GM19324 (cell line): ENCODE results near the gene MMAA.
"Not testable (repeated sequence)": the region's sequence is repeated elsewhere in the genome, so short reads cannot be mapped to it uniquely, and the experiment has no call there.

ENCODE experiments used
- ATAC-seq: cut with Tn5 transposase; IDR thresholded peaks from one replicate; pipeline ENCODE4 v1.9.1; 2021; ENCODE audit warnings: mild to moderate bottlenecking, moderate library complexity; ENCODE audit not compliant: unreplicated experiment, low FRiP score

The MMAA gene

DNA sequence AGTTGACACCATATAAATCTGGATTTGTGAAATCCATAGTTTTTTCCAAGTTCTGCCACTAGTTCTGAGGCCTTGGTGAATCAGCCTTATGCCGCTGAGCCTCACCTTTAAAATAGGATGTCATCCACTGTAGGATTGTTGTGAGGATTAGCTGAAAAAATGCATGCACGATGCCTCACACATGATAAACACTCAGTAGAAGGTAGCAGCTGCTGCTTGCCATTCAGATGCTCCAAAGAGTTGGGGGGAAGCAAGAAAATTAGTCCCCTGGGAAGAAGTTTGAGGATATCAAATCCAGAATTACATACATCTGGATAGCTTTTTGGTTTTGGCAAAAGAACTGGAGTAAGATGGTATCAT lies 7.4 kb downstream of the MMAA start:
- no peak for ATAC-seq

DNA sequence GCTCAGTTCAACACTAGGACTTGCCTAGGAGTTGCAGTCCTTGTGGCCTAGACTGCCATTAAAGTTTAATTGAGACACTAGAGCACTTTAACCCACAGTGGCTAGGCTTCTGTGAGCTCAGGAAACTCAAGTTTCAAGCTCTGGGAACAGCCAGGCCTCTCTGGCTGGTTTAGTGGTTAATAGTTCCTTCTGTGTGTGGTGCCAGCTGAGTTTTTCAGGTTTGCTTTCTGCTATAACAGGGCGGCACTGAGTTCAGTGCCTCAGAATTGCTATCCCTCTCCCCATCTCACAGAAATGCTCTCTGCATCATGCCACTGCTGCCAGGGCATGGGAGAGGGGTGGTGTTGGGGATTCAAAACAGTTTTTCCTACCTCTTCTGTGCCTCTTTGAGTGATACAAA lies 15.9 kb downstream of the MMAA start:
- ATAC-seq, result no peak

DNA sequence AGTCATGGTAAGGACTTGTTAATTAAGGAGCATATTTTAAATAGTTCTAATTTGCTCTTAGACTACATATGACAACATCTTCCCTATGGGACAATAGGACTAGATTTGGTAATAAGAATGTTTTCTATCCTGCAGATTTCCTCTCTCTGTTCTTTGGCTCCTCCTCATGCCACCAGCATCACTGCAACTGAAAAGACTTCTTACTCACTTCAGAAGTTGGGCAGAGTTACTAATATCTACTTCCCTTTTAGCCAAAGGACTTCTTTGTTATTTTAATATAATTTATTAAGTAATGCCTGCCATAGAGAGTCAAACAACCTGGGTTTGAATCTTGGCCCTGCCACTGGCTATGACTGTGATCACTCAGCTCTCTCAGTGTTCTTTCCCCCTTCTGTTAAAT lies 16.4 kb downstream of the MMAA start:
- ATAC-seq, result no peak

DNA sequence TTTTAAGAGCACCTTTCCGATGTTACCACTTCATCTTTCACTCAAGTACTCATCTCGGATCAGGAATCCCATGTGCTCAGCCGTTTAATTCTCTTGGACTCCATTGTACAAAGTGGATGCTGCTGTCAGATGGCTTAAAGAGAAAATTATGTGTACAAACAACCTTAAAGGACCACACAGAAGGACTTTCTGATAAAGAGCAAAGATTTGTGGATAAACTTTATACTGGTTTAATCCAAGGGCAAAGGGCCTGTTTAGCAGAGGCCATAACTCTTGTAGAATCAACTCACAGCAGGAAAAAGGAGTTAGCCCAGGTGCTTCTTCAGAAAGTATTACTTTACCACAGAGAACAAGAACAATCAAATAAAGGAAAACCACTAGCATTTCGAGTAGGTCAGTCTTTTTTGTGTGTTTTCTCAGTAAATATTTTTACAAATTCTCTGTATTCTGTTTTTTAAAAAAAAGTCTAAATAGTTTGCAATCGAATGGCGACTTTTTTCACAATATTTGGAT lies 20.1 kb downstream of the MMAA start:
- ATAC-seq, result no peak

DNA sequence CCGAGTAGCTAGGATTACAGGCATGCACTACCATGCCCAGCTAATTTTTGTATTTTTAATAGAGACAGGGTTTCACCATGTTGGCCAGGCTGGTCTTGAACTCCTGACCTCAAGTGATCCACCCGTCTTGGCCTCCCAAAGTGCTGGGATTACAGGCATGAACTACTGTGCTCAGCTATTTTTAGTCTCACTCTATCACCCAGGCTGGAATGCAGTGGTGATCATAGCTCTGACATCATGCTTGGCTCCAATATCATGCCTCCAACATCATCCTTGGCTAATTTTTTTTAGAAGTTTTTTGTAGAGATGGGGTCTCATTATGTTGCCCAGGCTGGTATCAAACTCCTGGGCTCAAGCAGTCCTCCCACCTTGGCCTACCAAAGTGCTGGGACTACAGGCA lies 21.1 kb downstream of the MMAA start:
- ATAC-seq, result not testable (repeated sequence)

DNA sequence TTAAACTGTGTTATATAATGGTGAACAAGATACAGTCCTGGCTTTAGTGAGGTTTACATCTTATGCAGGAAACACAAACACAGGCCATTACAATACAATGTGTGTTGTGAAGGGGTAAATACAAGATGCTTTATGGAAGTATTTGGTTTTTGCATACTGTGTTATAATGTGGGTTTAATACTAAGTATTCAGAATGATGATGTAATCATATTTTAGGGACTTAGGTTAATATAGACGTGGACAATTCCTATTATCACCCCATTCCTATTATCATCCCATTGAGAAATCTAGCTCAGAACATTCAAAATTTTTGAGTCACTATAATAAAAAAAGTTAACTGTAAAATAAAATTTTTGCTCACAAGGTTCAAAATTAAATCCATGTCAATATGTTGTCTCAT lies 24.1 kb downstream of the MMAA start:
- no peak for ATAC-seq

DNA sequence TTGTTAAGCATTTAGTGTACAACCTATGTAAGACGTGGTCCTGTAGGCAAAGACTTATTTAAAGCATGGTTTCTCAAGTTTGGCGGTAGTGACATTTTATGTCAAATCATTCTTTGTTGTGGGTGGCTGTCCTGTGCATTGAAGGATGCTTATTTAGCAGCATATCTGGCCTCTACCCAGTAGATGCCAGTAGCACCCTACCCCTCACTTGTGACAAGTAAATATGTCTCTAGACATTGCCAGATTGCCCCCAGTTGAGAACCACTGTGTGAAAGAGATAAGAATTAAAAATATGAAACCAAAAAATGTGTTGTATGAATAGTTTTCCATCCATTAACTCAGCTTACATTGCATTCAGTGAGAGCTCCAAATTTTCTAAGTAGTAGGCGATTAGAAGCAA lies 25.5 kb downstream of the MMAA start:
- no peak for ATAC-seq

DNA sequence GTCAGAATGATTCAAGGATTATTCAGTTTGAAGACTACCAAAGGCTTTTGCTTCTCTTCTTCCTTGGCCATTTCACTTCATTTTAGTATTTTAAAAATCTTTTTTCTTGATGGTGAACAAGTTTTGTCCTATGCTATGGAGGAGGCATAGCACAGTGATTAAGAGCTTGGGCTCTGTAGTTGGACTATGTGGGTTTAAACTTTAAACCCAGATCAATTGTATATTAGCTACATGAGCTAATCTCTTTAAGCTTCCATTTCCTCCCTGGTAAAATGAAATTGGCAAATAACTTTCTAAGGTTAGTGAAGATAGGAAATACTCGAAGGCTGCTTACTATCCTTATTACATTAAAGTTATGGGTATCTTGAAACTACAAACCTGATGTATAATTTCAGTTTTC lies 37.0 kb downstream of the MMAA start:
- no peak for ATAC-seq

DNA sequence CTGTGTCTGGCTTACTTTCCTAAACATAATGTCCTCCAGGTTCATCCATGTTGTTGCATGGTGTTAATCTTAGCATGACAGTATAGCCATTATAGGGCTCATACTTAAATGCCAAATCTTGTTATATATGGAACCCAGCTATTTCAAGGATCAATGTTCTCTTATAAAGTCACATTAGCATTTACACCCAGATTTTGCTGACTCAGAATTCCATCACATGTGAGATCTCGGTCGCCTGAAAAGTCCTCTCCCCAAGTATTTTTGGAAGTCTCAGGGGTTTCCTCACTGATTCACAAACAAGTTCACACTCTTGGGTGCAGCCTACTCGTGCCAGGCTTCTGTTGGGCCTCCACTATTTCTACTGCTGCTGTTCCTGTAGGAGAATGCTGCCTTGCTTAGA lies 40.9 kb downstream of the MMAA start:
- no peak for ATAC-seq

DNA sequence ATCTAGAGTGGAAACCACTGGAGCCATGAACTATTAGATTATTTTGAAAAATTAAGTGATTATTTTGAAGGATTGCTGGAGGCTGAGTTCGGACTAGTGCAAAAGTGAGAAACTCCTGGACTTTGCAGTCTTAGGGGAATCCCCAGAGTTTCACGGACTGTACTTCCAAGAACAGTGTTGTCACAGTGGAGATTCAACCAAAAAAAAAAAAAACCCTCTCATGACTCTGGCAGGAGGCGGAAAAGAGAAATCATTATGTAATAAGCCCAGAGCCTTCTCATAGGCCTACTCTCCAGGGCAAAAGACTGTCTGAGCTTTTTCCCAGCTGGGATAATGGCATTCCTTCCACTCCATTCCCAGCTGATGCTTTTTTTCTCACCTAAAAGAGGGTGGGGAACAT lies 44.0 kb downstream of the MMAA start:
- ATAC-seq, result no peak

DNA sequence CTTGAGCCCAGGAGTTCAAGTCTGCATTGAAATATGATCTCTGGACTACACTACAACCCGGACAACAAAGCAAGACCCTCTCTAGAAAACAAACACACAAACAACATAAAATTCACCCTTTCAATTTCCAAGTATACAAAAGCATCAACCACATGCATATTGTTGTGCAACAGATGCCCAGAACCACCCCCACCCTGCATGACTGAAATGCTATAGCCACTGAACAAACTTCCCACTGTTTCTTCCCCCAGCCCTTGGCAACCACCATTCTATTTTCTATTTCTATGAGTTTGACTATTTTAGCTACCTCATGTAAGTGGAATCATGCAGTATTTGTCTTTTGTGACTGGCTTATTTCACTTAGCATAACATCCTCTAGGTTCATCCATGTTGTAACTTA lies 46.6 kb downstream of the MMAA start:
- no peak for ATAC-seq

DNA sequence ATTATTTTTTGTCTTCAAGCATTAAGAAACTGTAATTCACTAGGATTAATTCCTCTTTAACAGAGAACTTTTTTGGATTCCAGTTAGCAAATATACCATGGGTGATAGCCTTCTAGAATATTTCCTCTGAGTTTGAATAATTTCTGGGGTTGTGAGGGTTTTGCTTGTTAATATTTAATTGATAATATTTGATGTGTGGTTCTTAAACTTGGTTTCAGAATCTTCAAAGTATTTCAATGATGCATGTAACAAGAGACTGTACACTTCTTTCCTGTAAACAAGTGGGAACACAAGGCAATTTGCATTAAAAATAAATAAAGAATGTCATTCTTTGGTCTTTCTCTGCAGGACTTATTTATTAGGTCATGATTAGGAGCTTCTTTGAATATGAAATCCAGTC lies 51.2 kb downstream of the MMAA start:
- ATAC-seq, result no peak

DNA sequence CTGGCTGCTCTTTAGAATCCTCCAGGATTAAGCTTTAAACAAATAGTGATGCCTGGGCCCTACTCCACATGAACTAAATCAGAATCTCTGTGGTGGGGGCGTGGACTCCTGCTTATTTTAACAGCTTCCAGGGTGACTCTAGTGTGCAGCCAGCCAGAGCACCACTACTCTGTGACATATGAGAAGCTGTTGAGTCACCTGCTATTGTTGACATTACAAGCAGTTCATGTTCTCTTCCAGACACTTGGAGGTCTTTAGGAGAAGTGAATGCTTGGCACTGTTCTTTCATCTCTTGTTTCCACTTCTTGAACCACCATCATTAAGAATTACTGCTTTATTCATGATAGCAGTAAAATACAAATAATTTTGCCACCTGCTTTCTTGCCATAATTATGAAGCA lies 60.3 kb downstream of the MMAA start:
- ATAC-seq, result no peak

DNA sequence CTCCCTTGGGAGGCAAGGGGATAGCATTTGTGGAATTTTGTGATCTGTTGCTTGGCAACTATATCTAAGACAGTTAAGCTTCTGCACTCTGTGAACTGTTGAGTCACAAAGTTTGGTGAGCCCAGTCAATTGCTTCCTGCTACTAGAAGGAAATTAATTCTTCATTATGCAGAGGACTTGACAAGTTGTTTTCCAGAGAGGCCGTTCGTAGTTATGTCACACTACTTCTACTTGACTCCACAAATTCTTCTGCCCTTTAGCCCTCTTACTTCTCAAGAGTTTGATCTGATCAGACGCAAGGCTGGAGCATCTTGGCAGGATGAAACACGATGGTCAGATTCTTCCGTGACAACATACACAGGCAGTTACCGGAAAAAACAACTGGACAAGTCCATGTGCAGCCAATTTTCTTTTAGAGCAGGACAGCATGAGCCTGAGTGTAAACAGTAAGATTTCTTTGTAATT lies 60.8 kb downstream of the MMAA start, which contains the start of gene C4orf51:
Gene C4orf51 (plus strand): TSS at position 156 of the 465 bp plus-strand sequence. CDS start 58 bp downstream, at position 214.
- no peak for ATAC-seq

DNA sequence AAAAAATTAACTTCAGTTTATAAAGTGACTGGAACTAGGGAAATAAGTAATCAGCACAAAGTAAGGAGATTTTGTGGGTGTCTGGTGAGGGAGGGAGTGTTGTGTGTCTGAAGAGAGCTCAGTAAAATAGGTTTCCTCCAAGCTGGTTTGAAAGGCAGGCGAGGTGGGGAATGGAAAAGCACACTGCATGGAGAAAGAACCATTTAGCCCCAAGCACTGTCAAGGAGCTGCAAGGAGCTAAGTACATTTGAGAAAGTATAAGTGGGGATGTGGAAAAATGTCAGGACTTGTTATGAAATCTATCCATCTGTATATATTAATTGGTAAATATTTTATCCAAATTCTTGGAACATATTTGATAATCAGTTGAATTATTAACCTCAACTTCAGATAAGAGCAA lies 61.7 kb downstream of the MMAA start:
- no peak for ATAC-seq

DNA sequence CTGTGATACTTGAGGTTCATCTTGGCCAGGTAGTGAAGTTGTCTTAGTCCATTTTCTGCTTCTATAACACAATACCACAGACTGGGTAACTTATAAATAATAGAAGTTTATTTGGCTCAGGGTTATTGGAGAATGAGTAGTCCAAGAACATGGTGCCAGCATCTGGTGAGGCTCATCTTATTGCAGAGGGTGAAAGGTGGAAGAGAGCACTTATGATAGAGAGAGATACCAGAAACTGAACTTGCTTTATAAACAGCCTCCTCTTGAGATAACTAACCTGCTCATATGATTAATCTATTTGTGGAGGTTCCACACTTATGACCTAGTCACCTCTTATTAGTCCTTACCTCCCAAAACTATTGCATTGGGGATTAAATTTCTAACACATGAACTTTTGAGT lies 62.3 kb downstream of the MMAA start:
- no peak for ATAC-seq

DNA sequence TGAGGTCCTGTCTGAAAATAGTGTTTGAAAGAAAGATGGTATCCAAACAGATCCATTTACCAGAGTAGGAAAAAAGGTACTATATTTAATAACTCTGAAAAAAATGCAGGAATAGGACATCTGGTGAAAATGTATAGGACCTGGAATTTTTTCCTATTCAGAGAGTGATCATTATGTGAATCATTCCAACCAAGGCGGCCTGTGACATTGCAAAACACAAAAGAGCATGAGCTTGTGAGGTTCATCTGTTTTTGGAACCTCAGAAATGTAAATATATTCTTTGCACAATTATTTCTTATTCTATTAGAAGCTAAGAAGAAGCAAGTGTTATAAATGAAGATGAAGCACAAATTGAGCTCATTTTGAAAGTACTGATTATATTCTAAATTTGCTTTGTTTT lies 62.8 kb downstream of the MMAA start:
- ATAC-seq, result no peak

DNA sequence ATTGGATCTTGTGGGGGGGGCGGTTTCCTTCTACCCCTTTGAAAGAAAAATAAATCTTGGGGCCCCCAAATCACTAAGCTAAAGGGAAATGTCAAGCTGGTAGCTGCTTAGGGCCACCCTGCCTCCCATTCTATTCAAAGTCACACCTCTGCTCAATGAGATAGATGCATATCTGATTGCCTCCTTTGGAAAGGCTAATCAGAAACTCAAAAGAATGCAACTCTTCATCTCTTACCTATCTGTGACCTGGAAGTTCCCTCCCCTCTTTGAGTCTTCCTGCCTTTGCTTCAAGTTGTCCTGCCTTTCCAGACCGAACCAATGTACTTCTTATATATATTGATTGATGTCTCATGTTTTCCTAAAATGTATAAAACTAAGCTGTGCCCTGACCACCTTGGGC lies 67.8 kb downstream of the MMAA start:
- no peak for ATAC-seq

DNA sequence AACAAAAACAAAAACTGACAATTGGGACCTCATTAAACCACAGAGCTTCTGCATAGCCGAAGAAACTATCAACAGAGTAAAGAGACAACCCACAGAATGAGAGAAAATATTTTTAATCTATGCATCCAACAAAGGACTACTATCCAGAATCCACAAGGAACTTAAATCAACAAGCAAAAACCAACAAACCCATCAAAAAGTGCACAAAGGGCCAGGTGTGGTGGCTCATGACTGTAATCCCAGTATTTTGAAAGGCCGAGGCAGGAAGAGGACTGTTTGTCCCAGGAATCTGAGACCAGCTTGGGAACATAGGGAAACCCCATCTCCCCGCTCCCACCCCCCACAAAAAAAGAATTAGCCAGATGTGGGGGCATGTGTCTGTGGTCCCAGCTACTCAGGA lies 71.4 kb downstream of the MMAA start:
- ATAC-seq, result no peak

DNA sequence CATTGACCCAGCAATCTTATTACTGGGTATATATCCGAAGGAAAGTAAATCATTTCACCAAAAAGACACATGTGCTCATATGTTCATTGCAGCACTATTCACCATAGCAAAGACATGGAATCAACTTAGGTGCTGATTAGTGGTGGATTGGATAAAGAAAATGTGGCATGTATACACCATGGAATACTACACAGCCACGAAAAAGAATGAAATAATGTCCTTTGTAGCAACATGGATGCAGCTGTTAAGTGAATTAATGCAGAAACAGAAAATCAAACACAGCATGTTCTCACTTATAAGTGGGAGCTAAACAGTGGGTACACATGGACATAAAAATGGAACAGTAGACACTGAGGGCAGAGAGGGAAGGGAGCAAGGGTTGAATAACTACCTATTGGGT lies 72.2 kb downstream of the MMAA start:
- ATAC-seq, result not testable (repeated sequence)

DNA sequence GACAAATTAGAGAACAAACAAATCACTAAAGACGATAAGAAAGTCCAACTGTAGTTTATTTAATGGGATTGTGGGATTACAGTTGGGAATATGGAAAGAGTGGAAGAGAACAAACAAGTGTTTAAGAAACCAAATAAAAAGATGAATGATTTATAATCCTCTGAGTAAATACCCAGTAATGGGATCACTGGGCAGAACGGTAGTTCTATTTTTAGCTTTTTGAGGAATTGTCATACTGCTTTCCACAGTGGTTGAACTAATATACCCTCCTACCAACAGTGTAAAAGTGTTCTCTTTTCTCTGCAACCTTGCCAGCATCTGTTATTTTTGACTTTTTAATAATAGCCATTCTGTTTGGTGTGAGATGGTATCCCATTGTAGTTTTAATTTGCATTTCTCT lies 75.7 kb downstream of the MMAA start:
- no peak for ATAC-seq

DNA sequence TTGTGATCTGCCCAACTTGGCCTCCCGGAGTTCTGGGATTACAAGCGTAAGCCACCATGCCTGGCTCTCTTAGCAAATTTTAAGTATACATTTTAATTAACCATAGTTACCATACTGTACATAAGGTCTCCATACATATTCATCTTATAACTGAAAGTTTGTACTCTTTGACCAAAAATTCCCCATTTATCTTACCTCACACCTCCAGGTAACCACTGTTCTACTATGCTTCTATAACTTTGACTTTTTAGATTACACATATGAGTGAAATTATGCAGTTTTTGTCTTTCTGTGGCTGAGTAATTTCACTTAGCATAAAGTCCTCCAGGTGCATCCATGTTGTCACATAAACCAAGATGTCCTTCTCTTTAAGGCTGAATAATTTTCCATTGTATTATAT lies 78.1 kb downstream of the MMAA start:
- no peak for ATAC-seq

DNA sequence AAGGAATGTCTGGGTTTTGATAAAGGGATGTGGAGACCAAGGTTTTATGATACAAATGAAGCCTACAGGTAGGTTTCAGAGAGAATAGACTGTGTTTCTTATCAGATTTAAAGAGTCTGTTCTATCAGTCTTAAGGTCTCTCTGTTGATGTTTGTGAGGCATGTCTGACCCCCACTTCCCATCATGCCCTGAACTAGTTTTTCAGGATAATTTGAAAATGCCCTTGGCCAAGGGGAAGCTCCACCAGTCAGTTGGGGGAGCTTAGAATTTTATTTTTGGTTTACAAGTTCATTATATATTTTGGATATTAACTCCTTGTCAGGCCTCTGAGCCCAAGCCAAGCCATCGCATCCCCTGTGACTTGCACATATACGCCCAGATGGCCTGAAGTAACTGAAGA lies 79.3 kb downstream of the MMAA start:
- no peak for ATAC-seq
